Cerebellar cortex (tissue), 1 donor: ENCODE data around the gene MOSPD3.
"Not testable (repeated sequence)": the region's sequence is repeated elsewhere in the genome, so short reads cannot be mapped to it uniquely, and the experiment has no call there.

Experiments
- DNase-seq: peaks from one replicate; pipeline ENCODE4 v3.0.0-alpha.2; 2015; ENCODE audit warnings: low spot score

Gene MOSPD3

DNA sequence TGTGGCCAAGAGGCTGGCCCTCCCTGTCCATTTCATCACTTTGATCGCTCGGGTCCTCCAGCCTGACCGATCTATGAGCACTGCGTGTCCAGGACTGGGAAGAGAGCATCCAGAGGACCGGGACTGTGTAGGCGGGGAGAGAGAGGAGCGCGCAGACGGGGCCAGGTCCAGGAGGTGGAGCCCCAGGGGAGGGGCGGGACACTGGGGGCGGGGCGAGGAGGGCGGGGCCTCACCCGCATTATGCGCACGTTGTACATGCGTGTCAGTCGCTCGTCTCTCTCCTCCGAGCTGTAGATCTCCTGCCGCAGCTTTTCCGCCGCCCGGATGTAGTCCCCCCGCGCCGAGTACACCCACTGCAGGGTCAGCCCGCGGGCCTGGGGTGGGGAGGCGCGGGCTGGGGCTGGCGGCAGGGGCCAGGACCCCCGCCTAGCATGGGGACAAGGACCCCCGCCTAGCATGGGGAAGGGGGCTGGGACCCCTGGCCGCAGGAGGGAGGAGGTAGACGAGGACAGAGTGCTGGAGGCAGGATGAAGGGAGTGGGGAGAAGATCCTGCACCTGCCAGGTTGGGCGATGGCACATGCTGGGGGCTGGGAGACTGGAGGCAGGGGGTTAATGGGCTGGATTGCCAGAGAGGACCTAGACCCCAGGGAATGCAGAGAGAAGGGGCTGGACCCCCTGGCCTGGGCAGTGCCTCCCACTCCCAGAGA lies 14.3 kb downstream of the MOSPD3 start:
- DNase-seq = peak; percentile 84

DNA sequence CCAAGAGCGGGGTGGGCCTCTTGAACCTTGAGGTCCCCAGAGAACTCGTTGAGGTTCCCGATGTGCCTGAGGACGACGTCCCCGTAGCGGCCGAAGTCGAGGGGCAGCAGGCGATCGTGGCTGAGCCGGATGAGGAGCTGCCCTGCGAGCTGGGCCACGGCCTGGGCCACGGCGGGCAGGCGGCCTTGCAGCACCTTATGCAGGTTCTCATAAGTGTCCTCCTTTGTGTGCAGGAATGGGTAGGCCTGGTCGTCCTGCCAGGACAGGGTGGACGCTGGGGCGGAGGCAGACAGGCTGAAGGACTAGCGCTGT lies 14.9 kb downstream of the MOSPD3 start:
- no peak for DNase-seq

DNA sequence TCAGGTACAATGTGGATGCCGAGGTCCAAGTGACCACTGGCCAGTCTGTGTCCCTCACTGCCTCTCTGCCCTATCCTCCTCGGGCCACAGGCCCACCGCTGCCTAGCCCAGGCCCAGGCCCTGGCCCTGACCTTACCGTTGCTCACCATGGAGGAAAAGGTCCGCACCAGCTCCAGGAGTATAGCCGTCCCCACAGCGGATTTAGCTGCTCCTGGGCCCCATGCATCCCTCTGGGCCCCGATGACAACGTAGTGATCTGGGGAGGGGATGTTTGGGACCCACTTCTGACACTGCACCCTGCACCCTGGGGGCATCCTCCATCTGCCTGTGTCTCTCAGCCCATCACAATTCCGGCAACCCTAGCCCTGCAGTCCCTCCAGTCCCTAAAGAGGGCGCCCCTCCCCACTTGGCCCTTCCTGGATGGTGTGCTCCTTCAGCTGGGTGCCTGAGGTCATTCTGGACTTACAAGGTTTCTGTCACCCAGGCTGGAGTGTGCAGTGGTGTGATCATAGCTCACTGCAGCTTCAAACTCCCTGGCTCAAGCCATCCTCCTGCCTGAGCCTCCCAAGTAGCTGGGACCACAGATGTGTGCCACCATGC lies 16.9 kb downstream of the MOSPD3 start:
- DNase-seq = peak; percentile 60

DNA sequence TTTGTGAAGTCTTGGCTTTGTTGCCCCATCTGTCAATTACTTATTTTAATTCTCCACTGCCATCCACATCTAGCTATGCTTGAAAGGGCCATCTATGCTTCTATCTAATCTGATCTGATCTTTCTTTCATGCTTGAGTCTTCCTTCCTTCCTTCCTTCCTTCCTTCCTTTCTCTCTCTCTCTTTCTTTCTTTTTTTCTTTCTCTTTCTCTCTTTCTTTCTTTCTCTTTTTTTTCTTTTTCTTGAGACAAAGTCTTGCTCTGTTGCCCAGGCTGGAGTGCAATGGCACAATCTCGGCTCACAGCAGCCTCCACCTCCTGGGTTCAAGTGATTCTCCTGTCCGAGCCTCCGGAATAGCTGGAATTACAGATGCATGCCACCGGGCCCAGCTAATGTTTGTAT lies 17.7 kb downstream of the MOSPD3 start:
- DNase-seq = no peak

DNA sequence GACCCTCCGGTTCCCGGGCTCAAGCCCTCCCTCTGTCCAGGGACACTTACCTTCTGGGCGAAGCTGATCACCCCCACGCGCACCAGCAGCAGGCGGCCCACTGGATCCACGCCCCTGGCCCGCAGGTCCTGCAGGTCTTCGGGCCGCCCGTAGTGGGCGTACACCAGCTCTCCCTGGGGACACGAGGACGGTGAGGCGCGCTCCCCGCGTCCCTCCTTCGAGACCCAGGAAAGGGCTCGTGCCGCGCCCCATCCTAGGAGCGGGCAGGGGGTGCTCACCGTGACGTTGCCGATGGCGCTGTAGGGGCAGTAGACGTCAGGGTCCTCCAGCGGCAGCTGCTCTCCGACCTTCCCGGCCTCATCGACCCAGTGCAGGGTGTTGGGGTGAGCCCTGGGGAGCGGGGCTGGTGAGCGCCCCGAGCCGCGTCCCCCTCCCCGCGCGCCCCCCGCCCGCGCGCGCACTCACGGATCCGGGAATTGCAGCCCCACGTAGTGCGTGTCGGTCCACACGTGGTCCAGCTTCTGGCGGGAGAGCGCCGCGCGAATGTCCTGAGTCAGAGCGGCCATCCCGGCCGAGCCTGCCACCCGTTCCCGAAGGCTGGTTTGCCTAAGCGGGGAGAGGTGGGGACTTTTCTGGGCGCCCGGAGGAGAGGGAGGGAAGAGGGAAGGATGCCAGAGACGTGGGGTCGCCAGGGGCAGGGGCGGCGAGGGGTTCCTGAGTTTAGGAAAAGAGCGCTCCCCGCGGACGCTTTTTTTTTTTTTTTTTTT lies 20.8 kb downstream of the MOSPD3 start:
- DNase-seq = no peak

DNA sequence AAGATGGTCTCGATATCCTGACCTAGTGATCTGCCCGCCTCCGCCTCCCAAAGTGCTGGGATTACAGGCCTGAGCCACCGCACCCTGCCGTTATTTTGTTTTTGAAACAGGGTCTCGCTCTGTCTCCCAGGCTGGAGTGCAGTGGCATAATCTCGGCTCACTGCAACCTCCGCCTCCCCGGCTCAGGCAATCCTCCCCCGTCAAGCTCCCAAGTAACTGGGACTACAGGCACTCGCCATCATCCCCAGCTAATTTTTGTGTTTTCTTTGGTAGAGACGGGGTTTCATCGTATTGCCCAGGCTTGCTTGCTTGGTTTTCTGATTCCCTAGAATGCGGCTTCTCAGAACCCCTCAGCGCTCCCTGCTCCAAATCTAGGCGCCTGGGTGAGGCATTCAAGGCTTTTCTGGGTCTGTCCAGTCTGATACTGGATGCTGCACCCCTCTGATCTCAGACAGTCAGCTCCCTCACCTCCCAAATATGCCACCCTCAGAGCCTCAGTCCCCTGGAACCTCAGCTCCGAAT lies 27.7 kb downstream of the MOSPD3 start:
- no peak for DNase-seq

DNA sequence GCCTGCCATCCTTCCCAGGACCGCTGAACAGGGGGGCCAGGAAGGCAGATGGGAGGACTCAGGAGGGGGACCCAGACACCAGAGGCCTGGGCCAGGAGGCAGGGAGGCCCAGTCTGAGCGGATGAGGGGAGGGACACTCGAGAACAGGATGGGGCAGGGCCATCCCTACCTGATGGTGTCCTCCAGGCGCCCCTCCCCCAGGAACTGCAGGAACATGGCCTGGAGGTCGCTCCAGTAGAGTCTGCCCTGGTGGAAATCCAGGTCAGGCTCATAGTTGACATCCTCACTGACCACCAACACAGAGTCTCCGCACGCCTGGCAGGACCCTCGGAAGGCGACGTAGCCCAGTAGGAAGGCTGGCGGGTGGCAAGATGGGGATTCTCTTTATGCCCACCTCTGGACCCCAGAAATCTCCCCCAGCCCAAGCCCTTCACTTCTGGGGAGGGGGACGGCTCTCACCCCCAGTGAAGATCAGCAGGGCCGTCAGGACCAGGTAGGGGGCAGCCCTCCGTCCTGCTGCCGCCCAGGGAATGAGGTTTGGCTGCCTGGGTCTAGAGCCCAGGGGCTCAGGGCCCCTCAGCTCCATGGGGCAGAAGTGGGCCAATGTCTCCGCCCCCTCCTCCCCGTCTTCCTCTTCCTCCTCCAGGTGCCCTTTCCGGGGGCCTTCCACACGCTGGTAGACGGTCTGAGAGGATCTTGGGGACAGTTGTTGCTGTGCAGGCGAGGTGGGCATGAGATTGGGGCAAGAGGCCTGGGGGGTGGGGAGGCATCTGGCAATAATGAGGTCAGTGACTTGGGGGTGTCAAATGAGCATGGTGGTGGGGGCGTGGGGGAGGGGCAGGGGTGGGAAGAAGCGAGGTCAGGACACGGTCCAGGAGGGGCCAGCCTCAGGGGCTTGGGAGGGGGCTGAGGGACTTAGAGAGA lies 28.4 kb downstream of the MOSPD3 start:
- DNase-seq = no peak

DNA sequence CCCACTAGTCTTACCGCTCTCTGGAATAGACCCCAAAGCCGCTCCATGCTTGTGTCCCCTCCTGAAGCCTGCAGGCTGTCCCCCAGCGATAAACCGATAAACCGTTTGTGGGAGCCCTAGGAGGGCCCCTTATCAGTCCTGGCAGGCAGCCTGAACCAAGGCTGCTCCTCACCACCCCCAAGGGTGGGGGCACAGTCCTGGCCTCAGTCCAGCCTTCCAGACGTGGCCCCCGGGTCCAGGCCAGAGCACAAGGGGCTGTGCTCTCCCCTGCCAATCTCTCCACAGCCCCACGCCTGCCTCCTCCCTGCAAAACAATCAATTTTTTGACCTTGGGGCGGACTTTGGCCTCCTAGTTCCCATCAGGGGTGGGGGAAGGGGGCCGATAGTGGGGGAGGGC lies 29.1 kb downstream of the MOSPD3 start, which contains the start of gene TFR2:
TFR2 (minus strand) TSS at position 90 of the 397 bp plus-strand sequence; CDS start at position 47, 43 bp downstream.
- DNase-seq = no peak

DNA sequence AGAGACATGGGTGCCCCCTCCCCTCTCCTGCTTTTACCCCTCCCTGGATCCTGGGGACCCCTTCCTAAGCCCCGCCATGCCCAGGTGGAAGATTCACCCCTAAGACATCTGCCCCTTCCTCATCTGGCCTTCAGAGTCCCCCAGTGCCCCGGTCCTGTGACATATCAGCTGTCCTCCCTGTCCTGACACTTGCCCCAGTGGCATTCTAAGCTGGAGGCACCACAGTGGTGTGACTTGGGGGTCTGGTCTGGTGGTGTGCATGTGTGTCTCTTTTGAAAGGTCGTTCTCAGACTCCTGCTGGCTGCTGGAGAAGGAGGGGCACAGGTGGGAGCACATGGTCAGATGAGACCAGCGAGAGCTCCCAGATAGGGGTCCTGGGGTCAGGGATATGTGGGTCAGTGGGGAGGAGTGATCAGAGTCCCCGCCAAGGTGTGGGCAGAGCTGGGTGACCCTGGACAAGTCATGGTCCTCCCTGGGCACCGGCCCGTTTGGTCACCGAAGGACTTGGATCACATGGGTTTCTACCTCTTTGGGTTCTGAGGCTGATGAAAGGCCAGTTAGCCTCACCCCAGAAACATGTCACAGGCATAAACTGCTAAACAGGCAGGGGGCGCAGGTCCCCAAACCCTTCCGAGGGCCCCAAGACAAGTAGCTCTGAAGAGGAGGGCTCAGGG lies 29.7 kb downstream of the MOSPD3 start:
- DNase-seq = no peak

DNA sequence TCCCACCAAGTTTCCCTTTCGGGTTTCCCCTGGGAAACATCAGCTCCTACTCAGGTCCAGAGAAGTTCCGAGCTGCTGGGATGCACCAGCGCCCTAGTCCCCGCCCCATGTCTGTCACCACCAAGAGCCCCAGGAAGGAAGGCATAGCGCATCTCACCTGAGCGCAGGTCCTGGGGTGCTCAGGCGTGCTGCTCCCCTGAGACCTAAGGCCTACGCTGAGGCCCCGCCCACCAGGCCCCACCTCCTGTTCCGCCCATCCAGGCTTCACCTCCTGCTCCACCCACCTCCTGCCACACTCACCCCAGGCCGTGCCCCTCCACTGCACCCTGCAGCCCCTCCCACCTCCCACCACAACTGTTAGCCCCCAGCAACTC lies 30.2 kb downstream of the MOSPD3 start:
- DNase-seq = no peak

DNA sequence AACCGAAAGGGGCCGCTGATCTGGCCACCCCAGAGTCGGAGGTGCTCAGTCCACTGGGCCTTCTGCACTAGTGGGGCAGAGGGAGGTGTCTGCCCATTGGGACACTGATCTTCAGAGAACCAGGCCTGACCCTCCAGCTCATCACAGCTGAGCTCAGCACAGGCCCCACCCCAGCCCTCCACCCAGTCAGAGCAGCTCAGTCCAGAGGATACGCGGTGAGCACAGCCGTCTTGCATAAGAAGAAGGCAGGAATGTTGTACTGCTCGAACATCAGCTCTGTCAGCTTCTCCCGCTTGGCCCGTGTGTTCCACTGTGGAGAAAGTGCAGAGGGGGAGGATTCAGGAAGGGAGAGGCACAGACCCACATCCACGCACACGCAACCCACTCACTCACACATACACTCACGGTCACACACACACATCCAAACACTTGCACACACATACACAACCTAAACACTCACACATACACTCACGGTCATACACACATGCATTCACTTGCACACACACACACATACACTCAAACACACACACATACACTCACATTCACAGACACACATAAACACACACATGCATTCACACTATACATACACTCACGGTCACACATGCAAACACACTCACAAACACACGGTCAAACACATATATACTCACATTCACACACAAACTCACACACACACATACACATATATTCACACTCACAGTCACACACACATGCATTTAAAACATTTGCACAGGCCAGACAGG lies 37.7 kb downstream of the MOSPD3 start:
- DNase-seq = no peak

DNA sequence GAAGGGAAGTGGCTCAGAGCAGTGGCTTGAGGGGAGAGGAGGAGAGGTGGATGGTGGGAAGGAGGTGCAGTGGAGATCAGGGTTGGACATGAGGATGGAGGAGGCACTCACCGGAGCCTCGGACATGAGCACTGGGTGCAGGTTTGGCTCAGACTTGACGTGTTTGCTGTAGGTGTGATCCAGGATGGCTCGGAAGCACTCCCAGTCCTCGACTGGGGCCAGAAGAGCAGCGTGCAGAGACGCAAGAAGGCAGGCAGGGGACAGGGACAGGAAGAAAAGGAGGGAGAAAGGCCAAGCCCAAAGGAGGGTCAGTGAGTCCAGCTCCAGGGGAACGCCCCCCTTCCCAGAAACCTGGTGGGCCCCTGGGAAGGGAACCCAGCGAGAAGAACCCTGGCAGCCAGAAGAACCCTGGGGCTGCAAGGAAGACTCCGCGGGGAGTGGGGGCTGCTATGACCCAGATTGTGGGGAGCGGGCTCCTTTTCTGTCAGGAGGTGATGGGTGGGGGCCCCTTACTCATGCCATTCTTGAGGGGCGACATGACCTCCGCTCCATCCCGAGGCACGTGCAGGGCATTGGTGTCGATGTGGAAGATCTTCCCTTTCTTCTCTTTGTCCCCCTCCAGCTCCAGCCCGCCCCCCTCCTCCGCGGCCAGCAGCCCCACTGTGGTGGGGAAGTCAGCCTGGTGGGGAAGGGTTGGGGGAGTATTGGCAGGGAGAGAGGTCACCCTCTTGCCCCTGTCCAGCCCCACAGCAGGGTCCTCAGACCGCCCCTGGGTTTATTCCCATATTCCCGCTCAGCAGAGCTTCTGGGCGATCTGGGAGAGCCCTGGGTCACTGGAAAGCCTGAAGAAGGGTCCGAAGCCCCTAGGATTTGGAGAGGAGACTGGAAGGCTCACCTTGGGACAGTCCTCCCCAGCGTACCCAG lies 42.8 kb downstream of the MOSPD3 start:
- DNase-seq = no peak

DNA sequence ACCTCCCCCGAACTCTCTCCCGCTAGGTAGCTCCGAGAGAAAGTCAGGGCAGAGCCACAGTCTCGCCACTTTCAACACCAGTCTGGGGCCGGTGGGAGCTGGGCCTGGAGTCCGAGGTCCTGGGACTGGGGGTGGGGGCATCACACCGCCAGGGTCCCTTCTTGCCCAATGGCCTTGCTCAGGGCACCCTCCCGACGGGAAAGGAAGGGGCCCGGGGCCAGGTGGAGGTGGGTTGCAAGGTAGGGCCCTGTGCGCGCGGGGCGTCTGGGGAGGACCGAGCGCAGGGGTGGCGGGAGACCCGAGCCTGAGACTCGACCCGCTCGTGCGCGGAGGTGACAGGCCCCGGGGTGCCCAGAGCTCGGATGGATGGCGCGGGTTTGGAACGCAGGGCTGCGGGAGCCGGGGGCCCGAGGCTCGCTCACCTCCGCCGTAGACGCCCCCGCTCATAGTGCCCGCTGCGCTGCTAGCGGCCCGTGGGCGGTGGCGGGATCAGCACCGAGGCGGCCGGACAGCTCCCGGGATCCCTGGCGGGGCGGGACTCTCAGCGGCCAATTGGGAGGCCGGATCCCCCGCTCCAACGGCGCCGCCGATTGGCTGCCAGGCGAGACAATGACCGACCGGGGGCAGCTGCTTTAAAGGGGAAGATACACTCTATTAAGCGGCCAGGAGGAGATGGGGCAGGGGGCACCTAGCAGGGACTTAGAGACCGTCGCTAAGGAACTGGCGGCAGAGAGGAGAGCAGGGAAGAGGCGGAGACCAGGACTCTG lies 43.8 kb downstream of the MOSPD3 start, which contains the start of gene ACTL6B:
ACTL6B (minus strand) TSS at position 541 of the 767 bp plus-strand sequence; CDS start at position 447, 94 bp downstream.
- DNase-seq = peak; percentile 90

DNA sequence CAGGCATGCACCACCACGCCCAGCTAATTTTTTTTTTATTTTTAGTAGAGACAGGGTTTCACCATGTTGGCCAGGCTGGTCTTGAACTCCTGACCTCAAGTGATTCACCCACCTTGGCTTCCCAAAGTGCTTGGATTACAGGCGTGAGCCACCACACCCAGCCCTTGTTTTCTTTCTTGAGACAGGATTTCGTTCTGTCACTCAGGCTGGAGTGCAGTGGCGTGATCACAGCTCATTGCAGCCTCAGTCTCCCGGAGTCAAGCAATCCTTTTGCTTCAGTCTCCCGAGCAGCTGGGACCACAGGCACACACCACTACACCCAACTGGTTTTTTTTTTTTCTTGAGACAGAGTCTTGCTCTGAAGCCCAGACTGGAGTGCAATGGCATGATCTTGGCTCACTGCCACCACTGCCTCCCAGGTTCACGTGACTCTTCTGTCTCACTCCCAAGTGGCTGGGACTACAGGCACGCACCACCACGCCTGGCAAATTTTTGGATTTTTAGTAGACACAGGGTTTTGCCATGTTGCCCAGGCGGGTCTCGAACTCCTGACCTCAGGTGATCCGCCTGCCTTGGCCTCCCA lies 49.9 kb downstream of the MOSPD3 start:
- not testable (repeated sequence) for DNase-seq
